Measurements from ENCODE around the gene GORAB. TPM values are rescaled to one million over a fixed set of nuclear protein-coding genes. Genes with fewer than 3 reads are reported as not detected.

The GORAB gene
- total and polyA plus RNA-seq, 9 of the 15 experiments (the other 6 are each of a cell fraction or from before 2014, with no cell fraction given): 4.4 to 12.9 (median 8.9) TPM

DNA sequence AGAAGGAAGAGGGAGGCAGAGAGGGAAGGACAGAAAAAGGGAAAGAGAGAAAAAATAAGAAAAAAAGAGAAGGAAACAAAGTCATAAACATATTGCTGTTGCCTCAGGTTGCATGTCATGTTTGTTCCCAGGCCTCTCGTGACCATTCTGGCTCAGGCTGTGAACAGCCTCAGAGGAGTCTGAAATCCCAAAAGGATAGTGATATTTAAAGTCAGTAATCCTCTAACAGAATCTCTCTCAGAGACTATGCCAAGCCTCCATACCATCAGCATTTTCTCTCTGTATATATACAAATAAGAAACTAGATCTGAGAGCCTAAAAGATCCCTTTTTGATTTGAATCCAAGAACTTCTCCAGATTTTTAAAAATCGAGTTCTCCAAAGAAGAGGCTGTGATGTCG is 35.2 kb downstream of the GORAB start:
- no peak for ATAC-seq
- 0% methylated on average over 3 of the region's 3 CpGs for WGBS (ENCODE audit: insufficient coverage, low coverage, missing lambda C conversion rate)
- ChIA-PET POLR2A (no interaction called here), CTCF (ENCODE audit: low intra/inter-chr PET ratio) (no interaction called here)
- no peaks in the 10 kb centered on the region for H3K27me3 ChIP-seq (ENCODE audit: control insufficient read depth in 2 of 2, insufficient read depth in 2 of 2, low read length in 2 of 2)
- no peaks in the 10 kb centered on the region for H3K9me3 ChIP-seq (replicated peaks; ENCODE audit: control insufficient read depth, insufficient read depth, low read depth, low read length)
- H3K27ac ChIP-seq (ENCODE audit: extremely low read depth, low read depth, low read length): no peak overlapping the region
- in situ Hi-C loops (cut with MboI): no loop called here
- H3K79me2 ChIP-seq (ENCODE audit: control insufficient read depth, insufficient read depth, low read length): no peaks in the 10 kb centered on the region
- no peak overlapping the region for H3K4me3 ChIP-seq
- H3K4me2 ChIP-seq (ENCODE audit: insufficient read depth, low read length): no peak overlapping the region
- no peak for FAIRE-seq
- no peak overlapping the region for H3K9ac ChIP-seq (ENCODE audit: insufficient read depth in 1 of 2, low read depth in 2 of 2, low read length in 2 of 2)
- no peaks in the 10 kb centered on the region for H3K36me3 ChIP-seq (ENCODE audit: control insufficient read depth, insufficient read depth, low read length)
- no peaks in the 10 kb centered on the region for H3K9me1 ChIP-seq (ENCODE audit: control insufficient read depth, insufficient read depth, low read length)
- no peak overlapping the region for H2AFZ ChIP-seq (ENCODE audit: low read depth, low read length)
- no peaks in the 10 kb centered on the region; a peak in 1 of 5 replicates for H3K4me1 ChIP-seq (replicated peaks in 1 of 2; ENCODE audit: control insufficient read depth in 2 of 2, insufficient read depth in 2 of 2, low read length in 2 of 2)
- intact Hi-C loops (cut with micrococcal nuclease): no loop called here
- no peak for DNase-seq (ENCODE audit: extremely low read depth in 1 of 4, low spot score in 3 of 4)
- TF ChIP-seq, protein P1, sequence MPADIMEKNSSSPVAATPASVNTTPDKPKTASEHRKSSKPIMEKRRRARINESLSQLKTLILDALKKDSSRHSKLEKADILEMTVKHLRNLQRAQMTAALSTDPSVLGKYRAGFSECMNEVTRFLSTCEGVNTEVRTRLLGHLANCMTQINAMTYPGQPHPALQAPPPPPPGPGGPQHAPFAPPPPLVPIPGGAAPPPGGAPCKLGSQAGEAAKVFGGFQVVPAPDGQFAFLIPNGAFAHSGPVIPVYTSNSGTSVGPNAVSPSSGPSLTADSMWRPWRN (IDR thresholded peaks at IDR 0.05; ENCODE audit: low read depth): no peak
- TF ChIP-seq ELF2 (CRISPR knock-in tag; IDR thresholded peaks at IDR 0.05): no peak
- TF ChIP-seq MTA3 (IDR thresholded peaks at IDR 0.05; ENCODE audit: borderline replicate concordance): no peak
- no peak for TF ChIP-seq WHSC1 (IDR thresholded peaks at IDR 0.05; ENCODE audit: low read length)
- no TSS peak for BruUV-seq (replicated peaks)
- no peaks in the 10 kb centered on the region for H4K20me1 ChIP-seq (replicated peaks; ENCODE audit: control insufficient read depth, insufficient read depth, low read length)

DNA sequence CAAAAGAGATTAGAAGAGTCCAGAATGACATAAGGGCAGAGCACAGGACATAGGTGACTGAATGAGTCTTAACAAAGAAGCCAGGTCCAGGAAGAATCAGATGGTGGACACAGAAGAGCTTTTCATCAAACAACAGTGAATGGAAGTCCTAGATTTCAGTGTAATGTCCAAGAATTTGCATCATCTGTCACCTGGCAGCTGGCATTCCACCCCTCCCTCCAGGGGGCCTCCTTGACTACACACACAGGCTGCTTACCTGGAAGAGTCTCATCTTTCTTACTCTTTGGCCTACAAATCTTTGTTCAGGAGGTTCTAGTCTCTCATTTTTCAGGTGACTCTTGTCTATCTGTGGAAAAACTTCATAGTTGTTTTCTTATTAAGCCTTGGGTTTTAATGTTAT is 36.2 kb downstream of the GORAB start:
- TF ChIP-seq, protein P2, sequence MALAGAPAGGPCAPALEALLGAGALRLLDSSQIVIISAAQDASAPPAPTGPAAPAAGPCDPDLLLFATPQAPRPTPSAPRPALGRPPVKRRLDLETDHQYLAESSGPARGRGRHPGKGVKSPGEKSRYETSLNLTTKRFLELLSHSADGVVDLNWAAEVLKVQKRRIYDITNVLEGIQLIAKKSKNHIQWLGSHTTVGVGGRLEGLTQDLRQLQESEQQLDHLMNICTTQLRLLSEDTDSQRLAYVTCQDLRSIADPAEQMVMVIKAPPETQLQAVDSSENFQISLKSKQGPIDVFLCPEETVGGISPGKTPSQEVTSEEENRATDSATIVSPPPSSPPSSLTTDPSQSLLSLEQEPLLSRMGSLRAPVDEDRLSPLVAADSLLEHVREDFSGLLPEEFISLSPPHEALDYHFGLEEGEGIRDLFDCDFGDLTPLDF (CRISPR knock-in tag; IDR thresholded peaks at IDR 0.05): no peak
- no peak for TF ChIP-seq ETV6 (IDR thresholded peaks at IDR 0.05; ENCODE audit: borderline replicate concordance in 1 of 2, low read depth in 2 of 2, low read length in 1 of 2)
- no peak for TF ChIP-seq ETV6 (CRISPR knock-in tag; IDR thresholded peaks at IDR 0.05; ENCODE audit: borderline replicate concordance)
- TF ChIP-seq NFIC (IDR thresholded peaks at IDR 0.05): no peak
- no peak for TF ChIP-seq BRF2 (IDR thresholded peaks at IDR 0.05; ENCODE audit: borderline replicate concordance, insufficient read depth, insufficient read length)
- TF ChIP-seq ZBTB1 (CRISPR knock-in tag; IDR thresholded peaks at IDR 0.05; ENCODE audit: borderline replicate concordance, low read depth): no peak
- no peak for TF ChIP-seq ARNT (IDR thresholded peaks at IDR 0.05)
- no peak for TF ChIP-seq CEBPB (tag; IDR thresholded peaks at IDR 0.05)
- no peak for TF ChIP-seq PTTG1 (tag; IDR thresholded peaks at IDR 0.05; ENCODE audit: low read depth)

More for the DNA sequence above, 36.2 kb downstream of the GORAB start:
- BruUV-seq (replicated peaks): no TSS peak
- Histone ChIP-seq H3K4me2 (ENCODE audit: insufficient read depth, low read length) (no peak overlapping the region), H4K20me1 (replicated peaks; ENCODE audit: control insufficient read depth, insufficient read depth, low read length) (no peaks in the 10 kb centered on the region), H3K27ac (ENCODE audit: extremely low read depth, low read depth, low read length) (no peak overlapping the region), H2AFZ (ENCODE audit: low read depth, low read length) (no peak overlapping the region), H3K79me2 (ENCODE audit: control insufficient read depth, insufficient read depth, low read length) (no peaks in the 10 kb centered on the region), H3K27me3 (ENCODE audit: control insufficient read depth in 2 of 2, insufficient read depth in 2 of 2, low read length in 2 of 2) (no peaks in the 10 kb centered on the region), H3K9me3 (replicated peaks; ENCODE audit: control insufficient read depth, insufficient read depth, low read depth, low read length) (no peaks in the 10 kb centered on the region), H3K36me3 (ENCODE audit: control insufficient read depth, insufficient read depth, low read length) (no peaks in the 10 kb centered on the region), H3K9ac (ENCODE audit: insufficient read depth in 1 of 2, low read depth in 2 of 2, low read length in 2 of 2) (no peak overlapping the region), H3K4me3 (no peak overlapping the region), H3K9me1 (ENCODE audit: control insufficient read depth, insufficient read depth, low read length) (no peaks in the 10 kb centered on the region), H3K4me1 (replicated peaks in 1 of 2; ENCODE audit: control insufficient read depth in 2 of 2, insufficient read depth in 2 of 2, low read length in 2 of 2) (no peaks in the 10 kb centered on the region)
- FAIRE-seq (no peak), ATAC-seq (no peak), DNase-seq (ENCODE audit: extremely low read depth in 1 of 4, low spot score in 3 of 4) (peak in 1 of 4 experiments; percentile 14)
- in situ Hi-C loops (cut with MboI) (no loop called here), intact Hi-C loops (cut with micrococcal nuclease) (no loop called here)
- CTCF ChIA-PET (ENCODE audit: low intra/inter-chr PET ratio): no interaction called here
- POLR2A ChIA-PET: no interaction called here

Data from K562 (cell line).